HepG2 (cell line): Measurements from ENCODE around the gene DHX29. TPM values are rescaled to one million over a fixed set of nuclear protein-coding genes. Genes with fewer than 3 reads are reported as not detected.

Source experiments
- ATAC-seq: fragments of 200-7000 bp; cut with Tn5 transposase; 3 replicates; pipeline ENCODE4 v1.9.1; 2020; ENCODE audit warnings: mild to moderate bottlenecking, moderate library complexity
- BruUV-seq: library from RNA; stranded (reverse); fragments of 400-500 nt; replicated peaks from 2 replicates; lab custom pipeline; 2021; lab: Mats Ljungman, UMichigan
- CTCF ChIA-PET: fragments of 300-600 bp; formaldehyde crosslinking; extraction: SDS; loops from one replicate; lab custom pipeline; 2021; ENCODE audit warnings: low total read pairs, inconsistent platforms, low intra/inter-chr PET ratio; lab: Yijun Ruan, JAX
- POLR2A ChIA-PET: fragments of 350-600 bp; sonication (Branson Sonifier 250); formaldehyde crosslinking; loops from one replicate; lab custom pipeline; 2020; ENCODE audit warnings: antibody characterized with exemption, inconsistent platforms; lab: Yijun Ruan, JAX
- DNase-seq: peaks from one replicate; pipeline ENCODE4 v3.0.0-alpha.2; 2015; ENCODE audit warnings: low spot score
- FAIRE-seq: peaks from 3 replicates; lab custom pipeline; 2011; peaks lifted over from hg19 to GRCh38; lab: Jason Lieb, UNC
- H2AFZ ChIP-seq: one replicate; pipeline ENCODE4 v1.6.1; 2011; ENCODE audit warnings: low read length, inconsistent platforms
- H3K27ac ChIP-seq: fragments of 300-600 bp; 3 replicates; pipeline ENCODE4 v1.8.0; 2011; ENCODE audit warnings: mixed run types, mild to moderate bottlenecking, mixed read lengths, low read length, inconsistent platforms; ENCODE audit not compliant: insufficient read depth; ENCODE audit errors: extremely low read length
- H3K27me3 ChIP-seq, 2 experiments: fragments of 200-600 bp in 1 of 2; 2 replicates in 1 of 2; 3 replicates in 1 of 2; pipeline versions ENCODE4 v1.6.0 to v1.8.0; 2011; ENCODE audit warnings: low read length in 2 of 2, mild to moderate bottlenecking in 2 of 2, moderate library complexity in 2 of 2, inconsistent platforms in 1 of 2; ENCODE audit not compliant: insufficient read depth in 2 of 2, control insufficient read depth in 1 of 2
- H3K36me3 ChIP-seq, 2 experiments: fragments of 200-600 bp in 1 of 2; replicated peaks in 1 of 2; 2 replicates in 1 of 2; 3 replicates in 1 of 2; pipeline versions ENCODE4 v1.5.1 to v1.8.0; 2011; ENCODE audit warnings: low read length in 2 of 2, inconsistent platforms in 1 of 2; ENCODE audit not compliant: insufficient read depth in 2 of 2, control insufficient read depth in 1 of 2
- H3K4me1 ChIP-seq: 2 replicates; pipeline ENCODE4 v1.5.1; 2012; ENCODE audit warnings: low read length, inconsistent platforms; ENCODE audit not compliant: insufficient read depth
- H3K4me2 ChIP-seq: 2 replicates; pipeline ENCODE4 v1.6.0; 2011; ENCODE audit warnings: low read depth, low read length, inconsistent platforms
- H3K4me3 ChIP-seq, 3 experiments: fragments of 200-600 bp in 1 of 3; sonication (generic), shearing (Covaris generic) in 1 of 3; replicated peaks in 1 of 3; 2 replicates each; pipeline ENCODE4 v1.5.1; 2011 to 2016; ENCODE audit warnings: low read length in 3 of 3, inconsistent platforms in 2 of 3, low read depth in 2 of 3, mild to moderate bottlenecking in 2 of 3, control low read depth in 1 of 3, mixed read lengths in 1 of 3; ENCODE audit not compliant: insufficient read depth in 1 of 3
- H3K79me2 ChIP-seq: one replicate; pipeline ENCODE4 v1.6.1; 2011; ENCODE audit warnings: low read length, inconsistent platforms; ENCODE audit not compliant: insufficient read depth
- H3K9ac ChIP-seq: 2 replicates; pipeline ENCODE4 v1.6.0; 2011; ENCODE audit warnings: mild to moderate bottlenecking, low read depth, low read length, inconsistent platforms; ENCODE audit not compliant: insufficient read depth
- H3K9me3 ChIP-seq: 2 replicates; pipeline ENCODE4 v1.5.1; 2012; ENCODE audit warnings: mild to moderate bottlenecking, low read length
- H4K20me1 ChIP-seq: 2 replicates; pipeline ENCODE4 v1.6.0; 2011; ENCODE audit warnings: inconsistent platforms, mild to moderate bottlenecking, low read length, moderate library complexity; ENCODE audit not compliant: insufficient read depth
- AKAP8 ChIP-seq: sonication (generic); formaldehyde crosslinking; IDR thresholded peaks from 2 replicates; pipeline ENCODE4 v1.5.1; 2020; ENCODE audit warnings: mild to moderate bottlenecking, missing genetic modification reagents
- ARNTL ChIP-seq: sonication (generic); formaldehyde crosslinking; IDR thresholded peaks from 2 replicates; pipeline ENCODE4 v1.4.0; 2020; ENCODE audit warnings: mild to moderate bottlenecking, missing genetic modification reagents
- ELK4 ChIP-seq: sonication (generic); formaldehyde crosslinking; IDR thresholded peaks from 2 replicates; pipeline ENCODE4 v1.9.0; 2021; ENCODE audit warnings: missing genetic modification reagents, borderline replicate concordance
- KDM1A ChIP-seq: IDR thresholded peaks from 2 replicates; pipeline ENCODE4 v1.6.1; 2016; ENCODE audit warnings: missing compliant biosample characterization
- KDM3A ChIP-seq: IDR thresholded peaks from 2 replicates; pipeline ENCODE4 v1.6.1; 2018; ENCODE audit warnings: low read depth, missing compliant biosample characterization
- MATR3 ChIP-seq: sonication (generic); formaldehyde crosslinking; IDR thresholded peaks from 2 replicates; pipeline ENCODE4 v1.4.0; 2020; ENCODE audit warnings: missing genetic modification reagents
- NFIC ChIP-seq: IDR thresholded peaks from 2 replicates; pipeline ENCODE4 v1.6.1; 2012; ENCODE audit warnings: mild to moderate bottlenecking, low read length, inconsistent platforms
- PRDM4 ChIP-seq: sonication (generic); formaldehyde crosslinking; IDR thresholded peaks from 2 replicates; pipeline ENCODE4 v1.9.0; 2021; ENCODE audit warnings: missing genetic modification reagents, borderline replicate concordance
- SP5 ChIP-seq: IDR thresholded peaks from 2 replicates; pipeline ENCODE4 v1.6.1; 2016; ENCODE audit warnings: low read depth, borderline replicate concordance
- TCF7 ChIP-seq: sonication (generic); IDR thresholded peaks from 2 replicates; pipeline ENCODE4 v1.6.1; 2016; ENCODE audit warnings: antibody characterized with exemption, low read depth
- ZFP37 ChIP-seq: sonication (generic); formaldehyde crosslinking; IDR thresholded peaks from 2 replicates; pipeline ENCODE4 v1.4.0; 2020; ENCODE audit warnings: missing genetic modification reagents, borderline replicate concordance
- ZNF7 ChIP-seq: IDR thresholded peaks from 2 replicates; pipeline ENCODE4 v1.6.1; 2016; ENCODE audit warnings: missing biosample characterization, missing genetic modification reagents
- ZNF781 ChIP-seq: sonication (generic); formaldehyde crosslinking; IDR thresholded peaks from 2 replicates; pipeline ENCODE4 v1.5.1; 2020; ENCODE audit warnings: borderline replicate concordance, mild to moderate bottlenecking, missing genetic modification reagents; ENCODE audit errors: not compliant biosample characterization
- WGBS: methylation state at CpG from one replicate; pipeline ENCODE4 v1.1.6; 2017; ENCODE audit warnings: low lambda C conversion rate; 5-methylcytosine and 5-hydroxymethylcytosine counted together
- in situ Hi-C: cut with HindIII; loops from 2 replicates; pipeline ENCODE4 v1.10.0; 2017; ENCODE audit warnings: low pct_unique_long_range_greater_than_20kb; ENCODE audit not compliant: extremely low pct_ligation_motif_present
- intact Hi-C: fragments of 100-400 bp; cut with micrococcal nuclease; formaldehyde crosslinking; loops from one replicate; pipeline ENCODE4 v1.10.0; 2022; ENCODE audit not compliant: unreplicated experiment
- polyA plus RNA-seq, 8 experiments: library from polyadenylated mRNA; depleted of rRNA in 3 of 8; stranded (reverse) in 7 of 8; unstranded in 1 of 8; fragments of >200 nt; fragmentation: Illumina TruSeq in 4 of 8; extraction: Trizol in 4 of 8; gene quantifications; 2 replicates each; pipeline versions ENCODE4 v1.2.1 to v1.2.3, GENCODE V29; 2011 to 2016; ENCODE audit warnings: low read depth in 4 of 8, missing spikeins in 1 of 8, mixed read lengths in 1 of 8; ENCODE audit not compliant: insufficient read depth in 1 of 8
- total RNA-seq, 5 experiments: library from RNA; depleted of rRNA; stranded (reverse); fragments of >200 nt; fragmentation: Illumina TruSeq; extraction: Trizol; gene quantifications; 2 replicates each; pipeline ENCODE4 v1.2.3, GENCODE V29; 2016; ENCODE audit warnings: low read depth in 1 of 5

DHX29 gene
- total and polyA plus RNA-seq, 2 of the 13 experiments (the other 11 are each of a cell fraction or from before 2014, with no cell fraction given): 1.9 to 22.0 TPM

GRCh38 chr5:55222985-55223811 lies 84.3 kb downstream of the DHX29 start:
- no peak overlapping the region for H2AFZ ChIP-seq
- no peak for FAIRE-seq
- intact Hi-C loops (no loop called here), in situ Hi-C loops (no loop called here)
- peaks cover 1 to 34% of the 10 kb centered on the region in 2 experiments for H3K27me3 ChIP-seq
- no peaks in the 10 kb centered on the region for H3K36me3 ChIP-seq
- WGBS: 82% methylated on average over 38 of the region's 61 CpGs
- no TSS peak for BruUV-seq
- POLR2A ChIA-PET: no interaction called here
- CTCF ChIA-PET: no interaction called here
- H3K4me1 ChIP-seq: no peaks in the 10 kb centered on the region; the same call in 1 of the 2 replicates
- no peak overlapping the region for H3K9ac ChIP-seq
- H3K79me2 ChIP-seq: no peaks in the 10 kb centered on the region
- H4K20me1 ChIP-seq: no peaks in the 10 kb centered on the region
- no peaks in the 10 kb centered on the region for H3K9me3 ChIP-seq
- no peak for TF ChIP-seq TCF7
- TF ChIP-seq ELK4 (CRISPR knock-in tag): no peak
- TF ChIP-seq AKAP8: no peak
- TF ChIP-seq NFIC: no peak
- no peak for TF ChIP-seq ZFP37 (CRISPR knock-in tag)
- TF ChIP-seq ZNF781 (CRISPR knock-in tag): no peak
- TF ChIP-seq ARNTL (CRISPR knock-in tag): no peak
- TF ChIP-seq ZNF7 (CRISPR knock-in tag): no peak
- no peak for TF ChIP-seq KDM1A (CRISPR knock-in tag)
- TF ChIP-seq SP5 (CRISPR knock-in tag): no peak
- TF ChIP-seq PRDM4 (CRISPR knock-in tag): no peak
- TF ChIP-seq KDM3A: no peak
- no peak for TF ChIP-seq MATR3 (CRISPR knock-in tag)
- H3K27ac ChIP-seq: no peak overlapping the region
- DNase-seq: no peak
- H3K4me2 ChIP-seq: no peak overlapping the region
- no peak overlapping the region for H3K4me3 ChIP-seq
- no peak for ATAC-seq
